Lung (tissue), 12 donors: ENCODE data around the gene PAIP1. TPM values are rescaled to one million over a fixed set of nuclear protein-coding genes. Genes with fewer than 3 reads are reported as not detected.

Experiments
- ATAC-seq: fragments of 200-7000 bp; cut with Tn5 transposase; one replicate; pipeline ENCODE4 v1.9.1; 2020; ENCODE audit warnings: moderate number of reproducible peaks; ENCODE audit not compliant: insufficient read depth, low FRiP score
- DNase-seq, 3 donors: peaks; one replicate each; pipeline ENCODE4 v3.0.0-alpha.2; 2013 to 2017
- H3K27ac ChIP-seq, 2 donors: one replicate each; pipeline ENCODE4 v1.5.1; 2013; ENCODE audit warnings: mild to moderate bottlenecking in 2 of 2, moderate library complexity in 2 of 2, control low read depth in 1 of 2, inconsistent platforms in 1 of 2, low read depth in 1 of 2, low read length in 1 of 2
- H3K27me3 ChIP-seq, 3 donors: one replicate each; pipeline ENCODE4 v1.5.1; 2013; ENCODE audit warnings: low read length in 2 of 3; ENCODE audit not compliant: control insufficient read depth in 3 of 3, insufficient read depth in 3 of 3
- H3K36me3 ChIP-seq, 4 donors: one replicate each; pipeline ENCODE4 v1.5.1; 2013; ENCODE audit warnings: low read length in 4 of 4, mild to moderate bottlenecking in 1 of 4, moderate library complexity in 1 of 4; ENCODE audit not compliant: control insufficient read depth in 4 of 4, insufficient read depth in 4 of 4
- H3K4me1 ChIP-seq, 5 donors: one replicate each; pipeline ENCODE4 v1.5.1; 2013; ENCODE audit warnings: low read length in 5 of 5, mild to moderate bottlenecking in 2 of 5, moderate library complexity in 1 of 5; ENCODE audit not compliant: control insufficient read depth in 5 of 5, insufficient read depth in 5 of 5
- H3K4me3 ChIP-seq: one replicate; pipeline ENCODE4 v1.5.1; 2013; ENCODE audit warnings: mild to moderate bottlenecking, control low read depth, moderate library complexity
- H3K9ac ChIP-seq, 2 donors: one replicate each; pipeline ENCODE4 v1.5.1; 2013; ENCODE audit warnings: low read length in 2 of 2, control low read depth in 1 of 2; ENCODE audit not compliant: insufficient read depth in 1 of 2
- H3K9me3 ChIP-seq, 4 donors: one replicate each; pipeline ENCODE4 v1.5.1; 2013; ENCODE audit warnings: low read length in 3 of 4, mild to moderate bottlenecking in 1 of 4, moderate library complexity in 1 of 4; ENCODE audit not compliant: control insufficient read depth in 4 of 4, insufficient read depth in 3 of 4
- CTCF ChIP-seq: IDR thresholded peaks from 2 replicates; pipeline ENCODE4 v1.5.1; 2012; ENCODE audit warnings: mild to moderate bottlenecking; ENCODE audit errors: control extremely low read depth, extremely low read depth
- WGBS, 2 donors: extraction: QIAGEN DNeasy Blood & Tissue Kit; methylation state at CpG; one replicate each; pipeline ENCODE4 v1.1.7; 2013; 5-methylcytosine and 5-hydroxymethylcytosine counted together
- polyA plus RNA-seq, 2 donors: library from polyadenylated mRNA; stranded (reverse); fragments of 200-250 nt; gene quantifications; one replicate each; pipeline ENCODE4 v1.2.1, GENCODE V29; 2013
- total RNA-seq, 2 donors: library from RNA; depleted of rRNA in 1 of 2; stranded (reverse); fragments of >200 nt in 1 of 2; gene quantifications; one replicate each; pipeline ENCODE4 v1.2.1, GENCODE V29; 2014 to 2021
- donor health status: control.
- donor health status: control.
- donor health status: Bipolar disorder and iron deficiency.
- donor health status: healthy.
- donor health status: DM: yes; HTN: yes; CAD: no.

Gene PAIP1
- total and polyA plus RNA-seq, 4 donors = 46.1 to 91.1 (median 55.0) TPM

DNA sequence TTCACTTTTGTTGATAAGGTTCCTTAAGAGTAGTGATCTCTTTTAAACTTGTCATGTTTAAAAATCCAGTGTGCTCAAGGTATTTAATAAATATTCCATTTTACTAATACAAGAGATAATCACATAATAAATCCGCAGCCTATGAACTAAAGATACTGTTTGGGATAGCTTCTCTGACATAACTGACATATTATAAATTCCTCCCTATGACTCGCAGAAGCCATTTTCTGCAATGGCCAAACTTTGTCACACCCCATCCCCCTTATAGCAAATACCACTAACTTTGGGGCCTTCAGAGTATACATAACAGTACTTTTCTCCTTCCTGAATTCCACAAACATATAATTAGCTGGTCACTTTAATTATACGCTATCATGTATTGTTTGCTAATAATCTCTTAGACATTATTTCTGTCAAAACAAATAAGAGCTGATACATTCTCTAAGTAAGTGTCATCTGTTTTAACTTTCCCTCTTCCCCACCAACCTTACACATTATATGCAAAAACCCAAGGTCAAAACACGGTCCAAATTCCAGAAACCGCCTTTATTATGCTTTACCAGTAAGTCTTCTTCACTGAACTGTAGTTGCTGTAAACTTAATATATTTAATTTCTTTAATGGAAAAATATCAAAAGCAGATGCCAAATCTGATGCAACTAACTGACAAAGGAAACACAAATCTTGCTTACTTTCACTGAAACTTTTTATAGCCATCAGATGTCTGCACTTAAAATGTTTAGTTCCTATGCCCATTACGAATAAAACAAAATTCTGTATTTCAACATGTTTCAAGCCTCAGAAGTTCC is 74.2 kb downstream of the PAIP1 start:
- Histone ChIP-seq H3K9me3 (no peaks in the 10 kb centered on the region), H3K9ac (peak overlapping the region in 1 of 2 donors; percentile 52), H3K4me1 (peaks cover 0 to 18% (median 4%) of the 10 kb centered on the region in 5 donors), H3K36me3 (no peaks in the 10 kb centered on the region), H3K4me3 (peak overlapping the region; percentile 90), H3K27me3 (no peaks in the 10 kb centered on the region), H3K27ac (peak overlapping the region; percentile 96 to 100)
- ATAC-seq = no peak
- peak in 1 of 3 donors; percentile 40 for DNase-seq
- WGBS, 2 donors = 47 to 54% methylated on average over 6 of the region's 6 CpGs
- TF ChIP-seq CTCF = no peak

Other genes with a start within 250 kb of the PAIP1 start
- gene HMGCS1, start 243.7 kb downstream of the PAIP1 start, total RNA-seq = 100 to 1,000 TPM; 194 to 360 TPM
- gene HMGCS1, start 243.7 kb downstream of the PAIP1 start, polyA plus RNA-seq = 100 to 1,000 TPM in 1 of 2 donors, 10 to 100 TPM in 1; 91.9 to 135 TPM
- gene CCL28, start 144.7 kb downstream of the PAIP1 start, total RNA-seq = 1 to 10 TPM; 6.4 to 7.7 TPM
- 1 to 10 TPM; 3.5 to 7.0 TPM for gene CCL28, start 144.7 kb downstream of the PAIP1 start, polyA plus RNA-seq
- gene TMEM267, start 73.2 kb downstream of the PAIP1 start, total RNA-seq = 10 to 100 TPM; 13.0 to 16.5 TPM
- gene TMEM267, start 73.2 kb downstream of the PAIP1 start, polyA plus RNA-seq = 10 to 100 TPM in 1 of 2 donors, 1 to 10 TPM in 1; 7.4 to 11.4 TPM
- gene C5orf34, start 41.9 kb downstream of the PAIP1 start, total RNA-seq = 1 to 10 TPM; 1.7 to 5.9 TPM
- 1 to 10 TPM; 1.1 to 1.5 TPM for gene C5orf34, start 41.9 kb downstream of the PAIP1 start, polyA plus RNA-seq
- 10 to 100 TPM; 54.2 to 96.9 TPM for gene NNT, start 46.1 kb upstream of the PAIP1 start, total RNA-seq
- gene NNT, start 46.1 kb upstream of the PAIP1 start, polyA plus RNA-seq = 10 to 100 TPM in 1 of 2 donors, 1 to 10 TPM in 1; 8.5 to 15.7 TPM